GM12872 (cell line): ENCODE measurements around the gene FOXP1.

Experiments
- TF ChIP-seq, protein P1 (sequence below): IDR thresholded peaks from 3 replicates; pipeline ENCODE4 v1.5.1; 2011; ENCODE audit warnings: low read depth, mild to moderate bottlenecking, low read length, moderate library complexity; ENCODE audit not compliant: insufficient read depth

Gene FOXP1

DNA sequence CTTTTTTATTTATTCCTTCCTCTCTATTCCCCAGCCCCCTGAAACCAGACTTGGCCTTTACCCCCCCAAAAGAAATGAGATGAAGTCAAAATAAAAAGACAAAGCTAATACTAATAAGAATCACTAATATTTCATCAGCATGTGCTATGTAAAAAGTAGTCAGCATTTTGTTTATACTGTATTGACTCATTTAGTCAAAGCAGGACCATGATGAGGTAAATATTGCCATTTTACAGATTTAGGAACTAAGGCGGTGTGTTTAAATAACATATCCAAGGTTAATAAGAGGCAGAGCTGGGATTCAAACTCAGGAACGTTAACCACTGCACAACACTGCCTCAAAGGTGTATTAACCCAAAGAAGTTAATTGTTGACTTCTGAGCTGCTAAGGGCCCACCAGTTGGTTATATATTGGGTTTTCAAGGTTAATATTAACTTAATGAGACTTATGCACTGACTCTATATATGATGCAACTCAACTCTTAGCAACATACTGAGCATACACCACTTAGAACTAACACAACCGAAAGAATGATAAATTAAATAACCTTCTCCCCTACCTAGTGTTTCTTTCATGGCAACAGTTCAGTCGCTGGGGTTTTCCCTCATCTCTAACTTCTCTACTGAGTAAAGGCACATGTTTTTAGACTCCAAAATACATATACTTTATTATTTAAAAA is 34.7 kb downstream of the FOXP1 start:
- TF ChIP-seq, protein P1, sequence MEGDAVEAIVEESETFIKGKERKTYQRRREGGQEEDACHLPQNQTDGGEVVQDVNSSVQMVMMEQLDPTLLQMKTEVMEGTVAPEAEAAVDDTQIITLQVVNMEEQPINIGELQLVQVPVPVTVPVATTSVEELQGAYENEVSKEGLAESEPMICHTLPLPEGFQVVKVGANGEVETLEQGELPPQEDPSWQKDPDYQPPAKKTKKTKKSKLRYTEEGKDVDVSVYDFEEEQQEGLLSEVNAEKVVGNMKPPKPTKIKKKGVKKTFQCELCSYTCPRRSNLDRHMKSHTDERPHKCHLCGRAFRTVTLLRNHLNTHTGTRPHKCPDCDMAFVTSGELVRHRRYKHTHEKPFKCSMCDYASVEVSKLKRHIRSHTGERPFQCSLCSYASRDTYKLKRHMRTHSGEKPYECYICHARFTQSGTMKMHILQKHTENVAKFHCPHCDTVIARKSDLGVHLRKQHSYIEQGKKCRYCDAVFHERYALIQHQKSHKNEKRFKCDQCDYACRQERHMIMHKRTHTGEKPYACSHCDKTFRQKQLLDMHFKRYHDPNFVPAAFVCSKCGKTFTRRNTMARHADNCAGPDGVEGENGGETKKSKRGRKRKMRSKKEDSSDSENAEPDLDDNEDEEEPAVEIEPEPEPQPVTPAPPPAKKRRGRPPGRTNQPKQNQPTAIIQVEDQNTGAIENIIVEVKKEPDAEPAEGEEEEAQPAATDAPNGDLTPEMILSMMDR = no peak

DNA sequence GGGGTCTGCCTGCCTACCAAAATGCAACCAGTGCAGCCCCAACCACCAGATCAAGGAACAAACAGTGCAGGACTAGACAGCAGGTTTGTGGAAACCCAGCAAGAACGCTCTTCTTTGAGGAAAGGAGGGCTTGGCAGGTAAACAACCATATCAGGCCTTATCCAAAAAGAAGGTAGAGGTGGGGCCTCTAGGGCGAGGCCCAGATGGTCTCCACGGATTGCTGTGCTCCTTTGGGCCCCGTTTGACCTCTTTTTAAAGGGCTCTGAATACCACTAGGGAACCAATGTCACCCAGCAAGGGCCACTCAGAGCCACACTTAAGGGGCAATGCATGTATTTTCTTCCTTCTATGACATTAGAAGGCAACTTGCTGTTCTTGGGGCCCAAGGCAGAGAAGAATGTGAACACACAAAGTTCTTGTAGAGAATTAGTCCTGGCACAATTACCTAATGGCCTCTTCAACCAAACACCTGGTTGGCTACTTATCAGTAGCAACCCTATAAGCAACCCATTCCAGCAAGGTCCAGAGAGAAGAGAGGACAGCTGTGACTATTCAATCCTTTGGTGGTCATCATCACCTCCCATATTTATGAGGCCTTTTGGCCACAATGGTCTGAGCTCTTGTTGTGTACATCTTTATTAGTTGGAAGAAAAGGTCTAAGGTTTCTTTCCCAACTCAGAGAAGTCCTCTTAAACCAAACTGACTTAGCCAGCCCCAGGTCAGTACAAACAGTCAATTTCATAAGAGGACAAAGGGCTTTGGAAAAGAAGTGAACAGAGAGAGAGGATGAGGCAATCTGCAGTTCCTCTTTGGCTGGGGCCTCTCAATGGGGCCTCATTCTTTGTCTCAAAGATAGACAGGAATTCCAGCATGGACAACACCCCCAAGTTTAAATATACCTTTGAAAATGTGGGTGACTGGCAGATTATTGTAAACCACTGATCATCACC is 36.0 kb downstream of the FOXP1 start:
- TF ChIP-seq, protein P1 = no peak

DNA sequence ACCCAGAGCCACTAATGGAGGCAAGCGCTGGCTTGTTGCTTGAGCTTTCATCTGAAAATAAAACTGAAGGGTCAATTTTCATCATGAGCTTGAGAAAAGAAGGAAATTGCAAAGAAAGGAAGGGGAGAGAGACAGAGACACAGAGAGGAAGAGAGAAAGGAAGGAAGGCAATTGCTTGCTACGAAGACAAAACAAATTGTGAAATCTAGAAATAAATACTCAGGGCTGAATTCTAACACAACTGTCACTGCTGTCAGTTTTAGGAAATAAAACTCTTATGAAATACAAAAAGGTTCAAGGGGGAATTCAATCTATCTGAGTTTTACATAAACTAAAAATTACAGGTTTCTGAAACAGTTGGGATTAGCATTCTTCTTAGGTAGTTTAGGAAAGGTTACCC is 36.7 kb downstream of the FOXP1 start:
- TF ChIP-seq, protein P1 = no peak

DNA sequence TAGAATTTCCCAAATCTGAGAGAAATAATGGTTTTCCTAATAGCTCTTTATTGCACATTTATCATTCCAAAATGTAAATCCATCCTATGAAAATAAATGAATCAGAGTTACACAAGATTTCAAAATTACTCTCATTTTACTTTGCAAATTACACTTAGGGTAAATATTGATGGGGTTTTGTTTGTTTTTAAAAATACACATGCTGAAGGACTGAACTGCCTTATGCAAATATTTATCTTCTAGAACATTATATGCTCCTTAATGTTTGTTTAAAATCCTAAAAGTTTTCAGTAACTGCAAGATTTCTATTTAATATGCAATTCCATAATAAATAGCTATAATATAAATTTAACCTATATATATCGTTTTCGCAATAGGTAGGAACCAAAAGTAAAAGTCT is 38.2 kb downstream of the FOXP1 start:
- TF ChIP-seq, protein P1 = no peak

DNA sequence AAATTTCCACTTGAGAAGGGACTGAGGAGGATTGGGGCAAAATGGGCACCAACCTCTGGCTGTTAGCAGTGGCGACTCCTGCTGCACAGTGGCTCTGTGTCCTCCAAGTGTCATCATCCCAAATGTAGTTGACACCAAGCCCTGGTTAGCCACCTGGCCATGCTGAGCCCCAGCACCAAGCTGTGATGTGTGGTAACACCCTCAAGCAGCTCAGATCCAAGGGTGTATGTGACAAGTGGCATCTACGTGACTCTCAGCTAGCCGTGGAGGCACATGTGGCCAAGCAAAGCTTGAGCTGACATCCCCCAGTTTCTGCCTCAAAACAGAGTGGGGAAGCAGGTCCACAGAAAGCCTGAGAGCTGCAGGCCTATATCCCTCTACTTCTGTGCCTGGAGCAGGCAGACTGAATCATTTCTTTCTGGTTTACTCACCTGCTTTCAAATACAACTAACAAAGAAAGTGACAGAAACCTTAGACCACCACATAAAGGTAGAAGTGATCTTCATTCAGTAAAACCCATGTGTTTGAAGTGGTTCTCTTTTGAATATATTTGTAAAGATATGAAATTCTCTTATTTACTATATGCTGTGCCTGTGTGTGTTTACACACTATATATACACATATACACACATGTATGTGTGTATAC is 40.0 kb downstream of the FOXP1 start:
- TF ChIP-seq, protein P1 = no peak

DNA sequence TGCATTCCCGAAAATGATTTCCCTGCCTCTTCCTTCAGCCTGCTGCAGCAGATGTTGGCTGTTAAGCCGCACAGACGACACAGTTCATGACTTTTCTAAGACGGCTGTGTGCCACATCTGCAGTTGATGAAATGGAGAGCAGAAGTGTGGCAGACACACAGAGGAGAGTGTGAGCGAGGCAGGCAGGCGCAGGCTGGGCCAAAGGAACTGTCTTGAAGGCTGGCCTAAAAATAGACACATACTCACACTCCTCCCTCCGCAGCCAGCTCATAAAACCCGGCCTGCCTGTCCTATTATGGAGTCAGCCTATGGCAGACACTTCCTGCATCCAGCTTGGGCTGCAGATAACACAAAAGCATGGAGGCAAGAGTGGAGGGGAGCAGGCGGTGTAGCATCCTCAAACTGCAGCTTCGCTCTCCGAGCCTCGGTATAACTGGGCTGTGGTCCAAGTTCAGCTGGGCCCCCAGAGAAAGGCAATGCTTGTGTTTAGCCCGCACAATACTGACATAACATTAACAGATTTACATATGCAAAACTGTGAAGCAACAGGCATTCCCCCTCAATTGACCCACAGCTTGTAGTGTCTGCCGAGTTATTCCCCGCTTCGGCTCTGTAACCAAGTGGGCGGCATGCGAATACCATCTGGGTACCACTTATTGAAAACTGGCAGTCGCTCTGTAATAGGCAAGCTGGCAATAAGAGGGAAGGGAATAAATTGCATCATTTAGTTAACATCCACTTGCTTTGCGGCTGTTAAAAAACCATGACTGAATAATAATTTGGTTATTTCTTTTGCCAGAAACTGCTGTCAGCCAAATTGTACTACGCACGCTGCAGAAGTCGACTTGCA is 40.8 kb downstream of the FOXP1 start:
- TF ChIP-seq, protein P1 = no peak
